ENCODE data around the gene FNDC3B. TPM values are rescaled to one million over a fixed set of nuclear protein-coding genes. Genes with fewer than 3 reads are reported as not detected.

FNDC3B gene
- polyA plus RNA-seq, 2 of the 4 experiments (the other 2 are of a cell fraction): 29.5 to 33.6 TPM

GRCh38 chr3:172402090-172402489 lies 362.7 kb downstream of the FNDC3B start:
- Histone ChIP-seq H3K4me3 (no peak overlapping the region), H3K27ac (no peak overlapping the region), H3K4me1 (peaks cover 14% of the 10 kb centered on the region; the same call in 2 of the 3 replicates), H3K9me3 (no peaks in the 10 kb centered on the region), H3K4me2 (no peak overlapping the region)
- FAIRE-seq (no peak), DNase-seq (ENCODE audit: low read depth in 1 of 2, low spot score in 1 of 2) (no peak), ATAC-seq (no peak)
- ChIA-PET CTCF (no interaction called here), POLR2A (no interaction called here)
- TF ChIP-seq PBX3 (IDR thresholded peaks at IDR 0.05) (no peak), POLR2AphosphoS2 (conservative IDR thresholded peaks at IDR 0.05; ENCODE audit: low read length) (0 out of 2 replicates have a peak, but pooled peaks have one; percentile 3)
- 100% methylated on average over 2 of the region's 2 CpGs for WGBS (ENCODE audit: missing lambda C conversion rate)

- TF ChIP-seq EHF (CRISPR knock-in tag; IDR thresholded peaks at IDR 0.05) (no peak), CHD4 (IDR thresholded peaks at IDR 0.05; ENCODE audit: borderline replicate concordance) (no peak), ZSCAN20 (CRISPR knock-in tag; IDR thresholded peaks at IDR 0.05) (no peak), HDAC2 (IDR thresholded peaks at IDR 0.05) (no peak), TP53 (CRISPR knock-in tag; IDR thresholded peaks at IDR 0.05) (no peak), E2F6 (IDR thresholded peaks at IDR 0.05; ENCODE audit: borderline replicate concordance, low read depth) (no peak), HOXB5 (CRISPR knock-in tag; IDR thresholded peaks at IDR 0.05) (no peak), SMC3 (IDR thresholded peaks at IDR 0.05) (no peak), ZNF302 (CRISPR knock-in tag; IDR thresholded peaks at IDR 0.05) (no peak), FOXS1 (CRISPR knock-in tag; IDR thresholded peaks at IDR 0.05) (no peak), NFE2L2 (conservative IDR thresholded peaks at IDR 0.05; ENCODE audit: low read length) (no peak), CBX2 (IDR thresholded peaks at IDR 0.05; ENCODE audit: borderline replicate concordance, low read depth) (no peak), CHD2 (IDR thresholded peaks at IDR 0.05; ENCODE audit: low read length, partially characterized antibody) (no peak), HEYL (CRISPR knock-in tag; IDR thresholded peaks at IDR 0.05) (no peak), BHLHE40 (IDR thresholded peaks at IDR 0.05; ENCODE audit: low read depth, low read length) (no peak), RFX5 (IDR thresholded peaks at IDR 0.05) (no peak)
- Histone ChIP-seq H3K27ac (no peak overlapping the region), H3K9me3 (no peaks in the 10 kb centered on the region), H3K4me1 (peaks cover 4% of the 10 kb centered on the region; the same call in 1 of the 3 replicates), H3K4me3 (no peak overlapping the region), H3K4me2 (no peak overlapping the region)
- FAIRE-seq: no peak
- DNase-seq (ENCODE audit: low read depth in 1 of 2, low spot score in 1 of 2): no peak
- WGBS (ENCODE audit: missing lambda C conversion rate): 91% methylated on average over 8 of the region's 8 CpGs
- ATAC-seq: no peak
- POLR2A ChIA-PET: no interaction called here
- CTCF ChIA-PET: interaction anchor here (1.4 kb wide), 1 partner anchor 71 kb away, joined by 3 read pairs; no protein-coding TSS in a partner anchor
Measured at GRCh38 chr3:172402892-172403643, 363.7 kb downstream of the FNDC3B start.

DNA sequence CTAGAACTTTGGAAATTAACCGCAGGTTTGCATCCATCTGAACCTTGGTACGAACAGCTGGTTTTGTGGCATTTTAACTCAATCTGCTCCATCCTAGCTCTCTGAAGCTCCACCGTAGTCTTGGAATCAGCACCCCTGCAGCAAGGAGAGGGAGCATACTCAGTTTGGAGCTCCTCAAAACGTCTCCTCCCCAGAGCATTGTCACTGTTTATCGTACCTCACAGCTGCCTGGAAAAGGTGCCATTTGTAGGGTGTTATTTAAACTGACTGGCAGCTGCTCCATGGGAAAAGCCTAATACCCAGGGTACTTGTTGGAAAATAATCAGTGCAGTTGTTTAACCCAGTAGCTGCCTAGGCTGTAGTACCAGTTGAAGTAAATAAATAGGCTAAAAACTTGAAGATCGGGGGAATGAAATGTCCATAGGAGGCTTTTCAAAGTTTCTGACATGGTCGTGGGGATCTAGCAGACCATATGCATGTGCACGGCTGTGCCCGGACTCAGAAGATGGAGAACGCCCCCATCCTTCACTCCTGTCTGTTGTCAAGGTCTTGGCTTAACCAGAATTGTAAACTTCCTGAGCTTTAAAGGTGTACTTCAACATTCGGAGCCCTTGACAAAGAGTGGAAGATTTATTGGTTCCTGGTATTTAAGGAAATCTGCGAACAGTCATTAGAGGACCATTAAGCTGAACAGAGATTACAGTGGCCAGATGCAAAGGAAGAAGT lies 365.0 kb downstream of the FNDC3B start:
- DNase-seq (ENCODE audit: low read depth in 1 of 2, low spot score in 1 of 2) (no peak), ATAC-seq (peak in 1 of 2 experiments; percentile 31; a peak in 3 of 6 replicates), FAIRE-seq (no peak)
- ChIA-PET POLR2A (no interaction called here), CTCF (interaction anchor here (1.4 kb wide), 1 partner anchor 72 kb away, joined by 3 read pairs; no protein-coding TSS in a partner anchor)
- Histone ChIP-seq H3K4me2 (no peak overlapping the region), H3K4me1 (0 out of 3 replicates have a peak, but pooled peaks cover 2% of the 10 kb centered on the region), H3K4me3 (no peak overlapping the region), H3K27ac (no peak overlapping the region), H3K9me3 (no peaks in the 10 kb centered on the region)
- no peak for TF ChIP-seq SREBF2 (IDR thresholded peaks at IDR 0.05)
- TF ChIP-seq, protein P1, sequence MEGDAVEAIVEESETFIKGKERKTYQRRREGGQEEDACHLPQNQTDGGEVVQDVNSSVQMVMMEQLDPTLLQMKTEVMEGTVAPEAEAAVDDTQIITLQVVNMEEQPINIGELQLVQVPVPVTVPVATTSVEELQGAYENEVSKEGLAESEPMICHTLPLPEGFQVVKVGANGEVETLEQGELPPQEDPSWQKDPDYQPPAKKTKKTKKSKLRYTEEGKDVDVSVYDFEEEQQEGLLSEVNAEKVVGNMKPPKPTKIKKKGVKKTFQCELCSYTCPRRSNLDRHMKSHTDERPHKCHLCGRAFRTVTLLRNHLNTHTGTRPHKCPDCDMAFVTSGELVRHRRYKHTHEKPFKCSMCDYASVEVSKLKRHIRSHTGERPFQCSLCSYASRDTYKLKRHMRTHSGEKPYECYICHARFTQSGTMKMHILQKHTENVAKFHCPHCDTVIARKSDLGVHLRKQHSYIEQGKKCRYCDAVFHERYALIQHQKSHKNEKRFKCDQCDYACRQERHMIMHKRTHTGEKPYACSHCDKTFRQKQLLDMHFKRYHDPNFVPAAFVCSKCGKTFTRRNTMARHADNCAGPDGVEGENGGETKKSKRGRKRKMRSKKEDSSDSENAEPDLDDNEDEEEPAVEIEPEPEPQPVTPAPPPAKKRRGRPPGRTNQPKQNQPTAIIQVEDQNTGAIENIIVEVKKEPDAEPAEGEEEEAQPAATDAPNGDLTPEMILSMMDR (IDR thresholded peaks at IDR 0.05): no peak
- TF ChIP-seq, protein P2, sequence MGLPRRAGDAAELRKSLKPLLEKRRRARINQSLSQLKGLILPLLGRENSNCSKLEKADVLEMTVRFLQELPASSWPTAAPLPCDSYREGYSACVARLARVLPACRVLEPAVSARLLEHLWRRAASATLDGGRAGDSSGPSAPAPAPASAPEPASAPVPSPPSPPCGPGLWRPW (IDR thresholded peaks at IDR 0.05): no peak
- no peak for TF ChIP-seq RAD21 (conservative IDR thresholded peaks at IDR 0.05 in 1 of 2, IDR thresholded peaks at IDR 0.05 in 1 of 2)
- TF ChIP-seq ZFP36 (IDR thresholded peaks at IDR 0.05; ENCODE audit: borderline replicate concordance, partially characterized antibody): no peak
- 84% methylated on average over 11 of the region's 12 CpGs for WGBS (ENCODE audit: missing lambda C conversion rate)

Measured in A549 (cell line).